Epidermal melanocyte (primary cell): ENCODE measurements around the gene PXK.
A peak's percentile ranks its signal among the peaks of the same experiment; 100 is the strongest.
"Not testable (repeated sequence)": the region's sequence is repeated elsewhere in the genome, so short reads cannot be mapped to it uniquely, and the experiment has no call there.

Experiments used
- DNase-seq: peaks from one replicate; pipeline ENCODE4 v3.0.0; 2011; ENCODE audit warnings: low spot score; ENCODE audit not compliant: insufficient read length

Gene PXK

DNA sequence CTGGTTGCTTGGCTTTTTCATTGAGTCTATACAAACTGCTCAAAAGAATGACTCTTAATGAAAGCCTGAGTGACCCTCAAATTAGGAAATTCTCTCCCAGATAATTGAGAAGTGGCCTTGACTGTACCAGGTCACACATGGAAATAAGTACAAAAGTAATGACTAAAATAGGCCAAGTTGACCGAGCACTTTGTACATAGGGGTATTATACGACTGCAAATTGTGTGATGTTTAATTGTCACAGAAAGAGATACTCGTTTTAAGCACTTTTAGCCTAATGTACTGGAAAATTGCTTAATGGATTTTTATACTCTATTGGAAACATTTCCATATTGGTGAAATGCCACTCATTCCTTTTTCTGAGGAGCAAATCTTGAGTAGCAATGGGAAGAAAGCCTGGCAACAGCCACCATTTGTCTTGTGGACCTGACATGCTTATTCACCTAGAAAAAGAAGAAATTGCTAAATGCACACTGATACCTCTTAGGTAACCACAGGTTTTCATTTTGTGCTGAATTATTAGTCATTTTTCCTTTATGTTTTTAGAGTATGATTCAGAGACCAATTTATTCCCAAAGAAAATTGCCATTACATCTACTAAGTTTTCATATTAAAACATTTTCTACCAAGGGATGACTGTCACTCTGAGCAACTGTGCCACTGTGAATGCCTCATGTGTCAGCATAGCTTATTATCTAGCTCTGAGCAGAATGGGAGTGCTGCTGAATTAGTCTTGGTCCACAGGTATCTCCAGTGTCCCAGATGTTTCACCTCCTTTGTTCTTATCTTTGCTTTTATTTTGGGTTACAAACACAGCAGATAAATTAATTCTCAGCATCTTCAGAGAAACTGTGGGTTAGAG is 8.9 kb upstream of the PXK start:
- no peak for DNase-seq

DNA sequence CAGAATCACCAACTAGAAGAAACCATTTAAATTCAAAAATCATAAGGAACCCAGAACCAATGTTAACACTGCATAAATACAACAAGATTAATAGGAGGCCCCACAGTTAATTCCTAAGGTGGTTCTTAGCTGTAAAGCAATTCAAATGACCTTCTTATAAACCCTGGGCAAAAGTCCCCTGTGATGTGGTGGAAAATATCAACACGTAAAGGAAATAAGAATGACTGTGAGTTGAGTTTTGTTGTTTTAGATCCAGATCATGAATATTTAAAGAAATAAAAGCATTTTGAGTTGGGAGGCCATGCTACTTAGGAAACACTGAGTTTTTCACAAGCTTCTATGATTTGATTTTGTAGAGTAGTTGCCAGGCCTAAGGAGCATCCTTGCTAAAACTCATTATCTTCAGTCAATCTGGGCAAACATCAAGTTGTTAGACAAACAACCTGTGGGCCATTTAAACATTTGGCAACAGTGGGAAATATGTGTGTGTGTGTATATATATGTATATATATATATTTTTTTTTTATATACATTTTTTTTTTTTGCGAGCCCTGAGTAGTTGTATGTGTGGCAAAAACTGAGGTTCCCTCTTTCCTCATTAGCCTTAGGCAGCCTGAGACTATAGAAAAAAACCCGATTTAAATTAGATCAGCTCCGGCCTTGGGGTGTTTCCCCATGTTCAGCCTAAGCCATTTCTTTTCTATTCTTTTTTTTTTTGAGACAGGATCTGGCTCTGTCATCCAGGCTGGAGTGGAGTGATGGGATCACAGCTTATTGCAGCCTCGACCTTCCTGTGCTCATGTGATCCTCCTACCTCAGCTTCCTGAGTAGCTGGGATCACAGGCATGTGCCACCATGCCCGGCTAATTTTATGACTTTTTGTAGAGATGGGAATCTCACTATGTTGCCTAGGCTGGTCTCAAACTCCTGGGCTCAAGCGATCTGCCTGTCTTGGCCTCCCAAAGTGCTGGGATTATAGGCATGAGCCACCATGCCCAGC is 8.0 kb upstream of the PXK start:
- DNase-seq: no peak

DNA sequence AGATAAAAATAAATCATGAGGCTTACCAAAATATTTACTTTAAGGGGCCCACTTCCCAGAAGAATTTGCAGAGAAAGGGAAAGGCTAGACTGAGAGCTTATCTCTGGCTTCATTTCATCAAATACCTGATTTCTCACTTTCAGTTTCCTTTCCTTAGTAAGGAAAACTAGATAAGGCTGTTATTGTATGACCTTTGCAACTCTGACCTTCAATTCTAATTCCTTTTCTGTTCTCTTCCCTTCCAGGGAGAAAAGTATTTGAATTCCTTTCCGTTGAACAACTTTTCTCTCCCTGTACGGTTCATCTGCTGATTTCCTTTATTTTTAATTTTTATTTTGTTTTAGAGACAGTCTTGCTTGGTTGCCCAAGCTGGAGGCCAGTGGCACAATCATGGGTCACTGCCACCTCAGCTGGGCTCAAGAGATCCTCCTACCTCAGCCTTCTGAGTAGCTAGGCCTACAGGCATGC is 7.1 kb upstream of the PXK start:
- no peak for DNase-seq

DNA sequence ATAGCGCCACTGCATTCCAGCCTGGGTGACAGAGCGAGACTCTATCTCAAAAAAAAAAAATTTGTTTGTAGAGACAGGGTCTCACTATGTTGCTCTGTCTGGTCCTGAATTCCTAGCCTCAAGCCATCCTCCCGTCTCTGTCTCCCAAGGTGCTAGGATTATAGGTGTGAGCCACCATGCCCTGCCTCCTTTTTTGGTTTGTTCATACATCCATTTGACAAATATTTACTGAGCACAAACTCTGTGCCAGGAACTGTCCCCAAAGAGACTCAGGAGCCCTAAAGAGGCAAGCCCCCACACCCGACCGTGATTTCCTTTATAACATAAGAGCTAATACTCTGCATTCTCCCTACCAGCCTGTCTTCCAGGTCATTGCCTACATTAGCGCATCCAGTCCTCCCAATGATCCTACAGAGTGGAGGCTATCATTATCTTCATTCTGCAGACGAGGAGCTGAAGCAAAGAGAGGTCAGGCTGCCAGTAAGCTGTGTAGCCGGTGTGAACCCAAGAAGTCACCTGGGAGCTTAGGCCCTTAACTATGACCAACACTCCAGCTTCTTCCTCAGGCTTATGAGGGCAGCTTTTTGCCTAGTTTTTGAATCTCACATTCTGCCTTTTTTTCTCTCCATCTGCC is 6.3 kb upstream of the PXK start:
- no peak for DNase-seq

DNA sequence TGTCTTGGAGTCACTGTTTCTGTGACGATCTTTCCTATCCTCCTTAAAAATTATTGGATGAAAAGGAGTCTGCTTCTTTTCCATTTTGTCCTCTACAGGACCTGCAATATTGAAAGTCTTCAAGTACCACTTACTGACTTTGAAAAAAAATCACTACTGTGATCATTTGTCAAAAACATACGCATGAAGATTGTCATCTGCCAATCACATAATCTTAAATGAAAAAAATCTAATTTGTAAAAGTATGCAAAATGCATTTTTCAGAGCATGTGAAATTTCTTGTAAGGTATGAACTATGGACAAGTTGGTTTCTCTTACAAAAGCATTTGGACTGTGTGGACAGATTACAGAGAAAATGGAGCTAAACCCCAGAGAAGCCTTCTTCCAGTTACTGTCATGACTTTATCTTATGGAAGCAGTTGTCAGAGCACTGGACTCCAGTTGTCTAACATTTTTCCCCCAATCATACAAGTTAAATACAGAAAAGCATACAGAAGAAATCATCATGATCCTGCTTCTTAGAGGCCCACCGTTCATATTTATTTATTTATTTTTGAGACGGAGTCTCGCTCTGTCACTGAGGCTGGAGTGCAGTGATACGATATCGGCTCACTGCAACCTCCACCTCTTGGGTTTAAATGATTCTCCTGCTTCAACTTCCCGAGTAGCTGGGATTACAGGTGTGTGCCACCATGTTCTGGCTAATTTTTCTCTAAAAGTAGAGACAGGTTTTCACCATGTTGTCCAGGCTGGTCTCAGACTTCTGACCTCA is 3.4 kb upstream of the PXK start:
- no peak for DNase-seq

DNA sequence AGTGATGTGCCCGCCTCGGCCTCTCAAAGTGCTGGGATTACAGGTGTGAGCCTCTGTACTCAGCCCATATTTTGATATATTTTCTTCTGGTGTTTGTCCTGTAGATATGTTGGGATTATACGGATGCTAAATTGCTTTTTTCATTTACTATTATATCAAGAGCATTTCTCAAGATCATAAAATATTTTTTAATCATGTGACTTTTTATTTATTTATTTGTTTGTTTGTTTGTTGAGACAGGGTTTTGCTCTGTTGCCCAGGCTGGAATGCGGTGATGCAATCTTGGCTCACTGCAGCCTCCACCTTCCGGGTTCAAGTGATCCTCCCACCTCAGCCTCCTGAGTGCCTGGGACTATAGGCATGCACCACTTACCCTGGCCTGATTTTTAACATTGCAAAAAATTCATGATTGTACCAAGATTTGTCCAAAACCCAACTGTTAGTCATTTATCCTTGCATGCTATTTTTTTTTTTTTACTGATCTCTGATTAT is 2.7 kb upstream of the PXK start:
- no peak for DNase-seq

DNA sequence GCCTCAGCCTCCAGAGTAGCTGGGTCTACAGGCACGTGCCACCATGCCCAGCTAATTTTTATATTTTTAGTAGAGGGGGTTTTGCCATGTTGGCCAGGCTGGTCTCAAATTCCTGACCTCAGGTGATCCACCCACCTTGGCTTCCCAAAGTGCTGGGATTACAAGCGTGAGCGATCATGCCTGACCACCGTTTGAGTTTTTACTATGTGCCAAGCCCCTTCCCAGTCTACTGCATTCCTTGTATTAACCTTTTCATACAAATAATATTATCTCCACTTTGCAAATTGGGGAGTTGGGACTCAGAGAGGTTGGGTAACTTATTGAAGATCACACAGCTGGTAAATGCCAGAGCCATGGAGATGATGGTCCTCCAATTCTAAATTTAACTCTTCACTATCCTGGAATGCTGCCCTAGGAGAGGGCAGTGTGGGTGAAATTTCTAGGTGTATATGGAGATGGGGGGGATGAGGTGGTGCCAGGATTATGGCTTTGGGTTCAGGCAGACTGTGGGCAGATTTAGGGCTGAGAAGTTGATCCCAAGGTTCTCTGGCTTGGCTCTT is 1.0 kb upstream of the PXK start:
- DNase-seq: no peak

DNA sequence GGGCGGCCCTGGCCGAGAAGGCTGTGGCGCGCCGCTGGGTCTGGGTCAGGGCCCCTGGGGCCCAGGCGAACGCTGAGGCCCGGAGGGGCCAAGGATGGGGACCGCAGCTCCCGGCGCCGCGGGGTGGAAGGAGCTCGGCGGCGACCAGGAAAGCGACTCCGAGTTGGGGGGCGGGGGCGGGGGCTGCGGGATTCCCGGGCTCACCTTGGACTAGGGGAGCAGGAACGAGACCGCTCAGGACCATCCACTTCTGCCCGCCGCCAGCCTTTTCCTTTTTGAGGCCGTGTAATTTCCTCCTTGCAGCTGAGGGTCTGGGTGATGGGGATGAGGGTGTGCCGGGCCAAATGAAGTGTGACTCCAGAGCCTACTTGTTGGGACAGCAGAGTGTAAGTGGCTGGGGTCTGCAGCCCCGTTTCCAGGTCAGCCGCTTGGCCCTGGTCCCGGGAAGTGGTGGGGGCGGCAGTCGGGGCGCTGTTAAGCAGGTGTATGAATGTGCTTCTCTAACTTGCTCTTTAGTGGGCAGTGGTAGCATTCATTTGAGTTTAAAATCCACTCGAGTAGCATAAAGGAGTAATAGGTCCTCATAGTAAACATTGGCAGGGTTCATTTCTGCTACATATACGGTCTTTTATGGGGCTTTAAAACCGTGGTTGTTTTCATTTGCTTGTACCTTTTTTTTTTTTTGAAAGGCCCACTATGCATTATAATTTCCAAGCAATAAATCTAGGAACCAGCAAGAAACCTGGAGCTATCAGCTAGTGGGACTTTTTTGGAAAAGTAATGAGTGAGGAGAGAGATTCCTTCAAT is 717 bp downstream of the PXK start:
- no peak for DNase-seq

DNA sequence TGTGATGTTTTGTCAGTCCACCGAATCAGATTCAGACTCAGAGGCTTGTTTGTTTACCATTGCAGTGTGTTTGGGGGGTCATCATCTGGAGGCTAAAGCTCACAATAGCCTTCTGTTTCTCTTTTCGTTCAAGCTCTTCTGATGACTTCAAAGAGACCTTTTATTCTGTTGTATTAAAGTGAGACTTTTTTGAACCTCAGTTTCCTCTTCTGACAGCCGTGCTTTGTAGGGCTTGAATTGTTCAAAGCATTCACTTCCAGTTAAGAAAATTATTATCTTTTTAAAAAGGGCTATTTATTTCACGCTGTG is 1.3 kb downstream of the PXK start:
- peak; percentile 66 for DNase-seq

DNA sequence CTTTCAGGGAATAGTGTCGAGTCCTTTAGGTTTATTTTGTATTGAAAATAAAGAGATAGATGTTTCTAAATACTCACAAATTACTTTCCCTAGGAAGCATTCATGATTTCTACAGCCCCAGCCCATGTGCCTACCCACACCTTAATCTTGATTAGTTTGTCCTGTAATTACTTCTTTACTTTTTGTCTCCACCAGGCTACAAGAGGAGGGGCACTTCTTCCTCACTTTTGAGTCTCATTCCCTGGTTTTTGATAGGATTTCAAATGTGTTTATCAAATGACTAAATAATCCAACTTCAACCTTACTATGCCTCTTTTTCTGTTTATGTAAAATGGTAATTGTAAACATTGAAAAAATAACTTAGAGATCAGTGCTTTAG is 1.8 kb downstream of the PXK start:
- no peak for DNase-seq

DNA sequence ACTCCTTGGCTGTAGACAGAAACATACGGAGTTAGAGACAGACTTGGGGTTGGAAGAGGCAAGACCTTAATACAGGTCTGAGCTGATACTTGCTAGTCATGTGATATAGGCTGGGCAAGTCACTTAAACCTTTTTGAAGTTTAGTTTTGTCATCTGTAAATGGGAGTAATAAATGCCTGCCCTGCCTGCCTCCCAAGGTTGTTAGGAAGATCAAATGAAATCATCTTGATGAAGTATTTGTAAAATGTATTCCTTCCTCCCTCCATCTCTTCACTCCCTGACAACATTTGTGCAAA is 2.9 kb downstream of the PXK start:
- DNase-seq: no peak

DNA sequence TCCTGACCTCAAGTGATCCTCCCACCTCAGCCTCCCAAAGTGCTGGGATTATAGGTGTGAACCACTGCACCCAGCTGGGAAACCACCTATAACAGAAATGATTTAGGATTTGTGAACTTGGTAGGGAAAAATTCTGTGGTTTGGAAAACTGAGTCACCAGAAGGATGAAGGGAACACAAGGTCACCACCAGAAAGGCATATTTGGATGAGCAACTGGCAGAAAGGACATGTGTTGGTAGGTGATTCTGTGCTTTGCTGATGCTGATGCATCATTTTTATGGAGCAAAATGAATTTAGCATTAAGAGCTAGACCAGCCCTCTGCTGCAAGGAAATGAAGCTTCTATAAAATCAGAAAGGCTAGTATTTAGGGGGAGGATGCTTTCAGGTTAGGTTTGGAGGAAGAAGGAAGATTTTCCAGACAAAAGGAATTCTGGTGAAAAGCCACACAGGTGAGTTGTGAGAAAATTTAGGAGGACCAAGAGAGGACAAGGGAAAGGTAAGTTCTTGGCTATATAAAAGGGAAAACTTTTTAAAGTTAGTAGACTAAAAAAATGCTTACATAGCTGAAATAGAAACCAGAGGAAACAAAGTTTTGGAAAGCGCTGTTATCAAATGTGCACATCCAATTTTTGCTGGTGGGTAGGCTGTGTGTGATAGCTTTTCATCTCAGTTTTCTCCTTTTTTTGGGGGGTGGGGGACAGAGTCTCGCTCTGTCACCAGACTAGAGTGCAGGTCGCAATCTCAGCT is 3.6 kb downstream of the PXK start:
- no peak for DNase-seq

DNA sequence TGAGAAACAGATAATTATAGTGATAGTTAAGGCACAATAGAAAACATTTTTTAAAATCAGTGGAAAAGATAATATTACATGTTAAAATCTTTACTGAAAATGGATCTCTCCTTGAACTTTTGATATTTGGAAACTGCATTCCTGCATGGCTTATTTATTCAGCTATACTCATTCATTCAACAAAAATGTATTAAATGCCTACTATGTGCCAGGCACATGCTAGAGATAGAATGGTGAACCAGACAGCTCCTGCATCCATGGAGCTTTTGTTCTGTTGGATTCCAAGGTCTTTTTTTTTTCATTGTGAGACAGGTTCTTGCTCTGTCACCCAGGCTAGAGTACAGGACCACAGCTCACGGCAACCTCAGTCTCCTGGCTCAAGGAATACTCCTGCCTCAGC is 4.5 kb downstream of the PXK start:
- DNase-seq: no peak

DNA sequence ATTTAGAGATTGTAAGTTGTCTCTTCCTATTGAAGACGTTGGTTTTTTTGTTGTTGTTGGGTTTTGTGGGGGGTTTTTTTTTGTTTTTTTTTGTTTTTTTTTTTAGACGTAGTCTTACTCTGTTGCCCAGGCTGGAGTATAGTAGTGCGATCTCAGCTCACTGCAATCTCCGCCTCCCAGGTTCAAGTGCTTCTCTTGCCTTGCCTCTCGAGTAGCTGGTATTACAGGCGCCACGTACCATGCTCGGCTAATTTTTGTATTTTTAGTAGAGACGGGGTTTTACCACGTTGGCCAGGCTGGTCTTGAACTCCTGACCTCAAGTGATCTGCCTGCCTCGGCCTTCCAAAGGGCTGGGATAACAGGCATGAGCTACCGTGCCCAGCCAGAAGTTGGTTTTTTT is 6.5 kb downstream of the PXK start:
- not testable (repeated sequence) for DNase-seq

DNA sequence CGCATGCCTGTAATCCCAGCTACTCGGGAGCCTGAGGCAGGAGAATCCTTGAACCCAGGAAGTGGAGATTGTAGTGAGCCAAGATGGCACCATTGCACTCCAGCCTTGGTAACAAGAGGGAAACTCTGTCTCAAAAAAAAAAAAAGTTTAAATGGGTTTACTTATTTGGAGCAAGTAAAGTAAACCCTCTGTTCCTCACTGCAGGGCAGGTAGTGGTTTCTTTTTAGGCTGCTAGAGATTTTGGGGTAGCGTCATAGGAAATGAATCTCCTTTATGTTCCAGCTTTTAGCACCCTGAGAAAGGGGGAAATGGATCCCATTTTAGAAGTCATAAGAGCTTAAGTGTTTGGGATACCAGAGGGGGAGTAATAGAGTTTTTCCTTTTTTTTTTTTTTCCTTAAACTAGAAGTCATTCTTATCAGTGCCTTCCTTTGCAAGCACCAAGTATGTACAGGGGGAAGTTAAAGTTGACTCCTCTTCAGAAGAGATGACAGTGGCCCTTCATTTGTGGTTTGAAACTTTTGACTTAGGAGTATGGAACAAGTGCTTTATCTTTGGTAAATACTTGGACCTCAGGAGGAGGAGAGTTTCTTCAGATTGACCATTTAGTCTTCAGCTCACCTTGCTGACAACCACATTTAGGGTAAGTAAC is 8.0 kb downstream of the PXK start:
- no peak for DNase-seq

DNA sequence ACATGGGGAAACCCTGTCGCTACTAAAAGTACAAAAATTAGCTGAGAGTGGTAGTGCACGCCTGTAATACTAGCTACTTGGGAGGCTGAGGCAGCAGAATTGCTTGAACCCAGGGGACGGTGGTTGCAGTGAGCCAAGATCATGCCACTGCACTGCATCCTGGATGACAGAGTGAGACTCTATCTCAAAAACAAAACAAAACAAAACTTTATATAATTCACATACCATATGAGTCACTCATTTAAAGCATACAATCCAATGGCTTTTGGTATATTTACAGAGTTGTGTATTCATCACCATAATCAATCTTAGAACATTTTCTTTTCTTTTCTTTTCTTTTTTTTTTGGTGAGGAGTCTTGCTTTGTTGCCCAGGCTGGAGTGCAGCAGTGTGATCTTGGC is 8.7 kb downstream of the PXK start:
- no peak for DNase-seq

DNA sequence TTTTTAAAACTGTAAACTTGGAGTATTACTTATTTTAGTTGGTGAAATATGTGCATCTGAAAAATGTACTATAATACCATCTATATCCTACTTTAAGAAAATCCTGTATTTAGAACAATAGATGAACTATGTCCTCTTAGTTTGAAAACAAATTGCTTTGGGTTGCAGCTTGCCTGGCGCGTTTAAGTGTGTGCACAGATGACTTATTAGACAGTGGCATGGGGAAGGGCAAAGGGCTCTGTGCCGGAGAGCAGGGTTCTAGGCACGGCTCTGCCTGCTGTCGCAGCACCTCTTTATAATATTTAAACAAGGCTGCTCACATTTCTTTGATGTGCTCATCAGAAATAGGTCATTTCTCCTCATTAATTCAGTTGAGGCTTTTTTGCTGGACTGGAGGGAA is 10.0 kb downstream of the PXK start:
- no peak for DNase-seq

DNA sequence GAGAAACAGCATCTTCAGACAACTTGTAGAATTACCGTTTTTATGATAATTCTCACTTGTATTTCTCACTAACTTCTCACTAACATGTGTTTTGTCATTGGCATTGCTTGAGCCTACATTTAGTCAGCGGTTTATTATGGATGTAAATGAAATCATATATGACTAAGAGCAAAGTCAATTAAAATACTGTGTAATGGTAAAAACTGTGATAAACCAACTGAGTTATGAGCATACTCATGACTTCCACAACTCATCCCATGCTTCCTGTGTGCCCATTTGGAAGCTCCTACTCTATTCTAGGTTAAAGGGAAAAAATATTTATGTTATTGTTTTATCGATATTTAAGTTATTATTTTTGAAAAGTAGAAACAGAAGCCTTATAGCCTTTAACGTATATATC is 12.8 kb downstream of the PXK start:
- no peak for DNase-seq

DNA sequence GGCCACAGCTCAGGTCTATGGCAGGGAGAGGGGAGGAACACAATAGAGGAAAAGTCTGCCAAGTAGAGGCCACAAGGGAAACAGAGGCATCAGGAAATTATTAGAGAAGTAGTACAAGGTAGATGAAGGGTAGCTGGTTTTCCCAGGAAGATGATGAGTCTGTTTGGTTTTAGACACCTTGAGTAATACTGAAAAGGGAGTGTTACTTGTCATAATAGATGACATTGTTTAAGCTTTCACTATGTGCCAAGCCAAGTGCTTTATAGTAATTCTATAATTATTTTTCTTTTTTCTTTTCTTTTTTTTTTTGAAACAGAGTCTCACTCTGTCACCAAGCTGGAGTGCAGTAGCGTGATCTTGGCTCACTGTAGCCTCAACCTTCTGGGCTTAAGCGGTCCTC is 13.7 kb downstream of the PXK start:
- no peak for DNase-seq
